SH-SY5Y (cell line): ENCODE data around the gene HBE1.

Experiments
- GATA2 ChIP-seq: IDR thresholded peaks from 2 replicates; pipeline ENCODE4 v1.6.1; 2011; ENCODE audit warnings: mild to moderate bottlenecking, low read depth, low read length
- GATA3 ChIP-seq: IDR thresholded peaks from 2 replicates; pipeline ENCODE4 v1.6.1; 2011; ENCODE audit warnings: low read depth, mild to moderate bottlenecking, low read length, moderate library complexity

DNA sequence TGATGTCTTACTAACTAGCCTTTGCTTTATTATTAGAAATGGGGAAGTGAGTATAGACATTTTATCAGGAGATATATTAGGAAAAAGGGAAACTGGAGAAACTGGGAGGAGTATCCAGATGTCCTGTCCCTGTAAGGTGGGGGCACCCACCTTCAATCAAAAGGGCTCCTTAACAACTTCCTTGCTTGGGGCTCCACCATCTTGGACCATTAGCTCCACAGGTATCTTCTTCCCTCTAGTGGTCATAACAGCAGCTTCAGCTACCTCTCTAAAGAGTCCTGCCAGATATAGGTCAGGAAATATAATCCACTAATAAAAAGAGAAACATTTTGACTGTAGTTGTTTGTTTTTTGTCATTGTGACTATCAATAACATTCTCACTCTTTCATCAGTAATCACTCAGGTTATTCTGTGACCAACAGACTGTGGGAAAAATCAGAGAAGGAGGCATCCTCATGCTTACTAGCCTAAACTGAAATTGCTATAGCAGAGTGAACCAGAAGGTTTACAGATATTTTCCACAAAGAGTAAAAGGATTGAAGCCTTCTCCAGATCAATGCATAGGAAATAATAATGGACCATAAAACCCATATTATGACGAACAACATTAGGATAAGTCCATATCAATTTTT is 21.6 kb upstream of the HBE1 start:
- TF ChIP-seq GATA3 (no peak), GATA2 (no peak)
